ENCODE data around the gene PCDH15.
A peak's percentile ranks its signal among the peaks of the same experiment; 100 is the strongest.

Gene PCDH15

DNA sequence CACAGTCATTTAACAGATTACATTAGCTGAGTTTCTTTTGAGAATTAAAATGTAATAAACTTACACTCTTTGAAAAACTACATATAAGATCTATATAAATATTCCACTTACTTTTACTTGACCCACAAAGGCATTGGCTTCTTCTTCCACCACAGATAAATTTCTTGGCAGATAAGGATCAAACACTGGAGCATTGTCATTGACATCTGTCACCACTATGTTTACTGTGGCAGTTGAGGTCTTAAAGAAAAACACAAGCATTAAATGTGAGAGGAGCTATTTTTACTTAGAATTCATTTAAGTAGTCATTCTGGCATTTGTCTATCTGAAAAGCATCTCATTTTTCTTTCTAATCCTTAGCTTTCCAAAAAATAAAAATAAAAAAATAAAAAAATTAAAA lies 734.4 kb downstream of the PCDH15 start:
- Histone ChIP-seq H2AK5ac (ENCODE audit: low read depth, low read length) (no peak overlapping the region), H3K27ac (replicated peaks; ENCODE audit: low read length) (no peak overlapping the region), H3K4ac (ENCODE audit: low read length) (no peak overlapping the region), H3K36me3 (replicated peaks in 1 of 2; ENCODE audit: control insufficient read depth in 2 of 2, insufficient read depth in 2 of 2, low read length in 2 of 2) (no peaks in the 10 kb centered on the region), H3K14ac (ENCODE audit: low read length) (no peak overlapping the region), H3K79me1 (ENCODE audit: low read depth, low read length) (no peaks in the 10 kb centered on the region), H3K4me3 (ENCODE audit: low read length in 2 of 2) (no peak overlapping the region), H2BK12ac (ENCODE audit: low read length) (no peak overlapping the region), H3K23ac (ENCODE audit: low read depth, low read length, poor library complexity) (no peak overlapping the region), H2BK15ac (ENCODE audit: low read length) (no peak overlapping the region), H2BK120ac (ENCODE audit: low read depth, low read length) (no peak overlapping the region), H4K91ac (ENCODE audit: low read depth, low read length, poor library complexity) (no peak overlapping the region), H3K27me3 (ENCODE audit: control insufficient read depth in 3 of 3, insufficient read depth in 3 of 3, low read depth in 1 of 3, low read length in 3 of 3) (no peaks in the 10 kb centered on the region), H4K8ac (ENCODE audit: low read depth, low read length) (no peak overlapping the region), H2AFZ (ENCODE audit: low read length) (no peak overlapping the region), H2BK5ac (ENCODE audit: low read length) (no peak overlapping the region), H3K18ac (ENCODE audit: low read length) (no peak overlapping the region), H3K9me3 (replicated peaks in 1 of 2; ENCODE audit: control insufficient read depth in 2 of 2, insufficient read depth in 1 of 2, low read depth in 1 of 2, low read length in 2 of 2) (no peaks in the 10 kb centered on the region), H3K4me2 (ENCODE audit: insufficient read depth, low read length, poor library complexity, severe bottlenecking) (no peak overlapping the region), H3K9ac (ENCODE audit: low read depth, low read length, poor library complexity) (no peak overlapping the region), H3K4me1 (ENCODE audit: control insufficient read depth in 2 of 2, insufficient read depth in 1 of 2, low read depth in 1 of 2, low read length in 2 of 2) (no peaks in the 10 kb centered on the region)
- DNase-seq (ENCODE audit: low spot score): no peak

- Histone ChIP-seq H3K9me3 (replicated peaks in 1 of 2; ENCODE audit: control insufficient read depth in 2 of 2, insufficient read depth in 1 of 2, low read depth in 1 of 2, low read length in 2 of 2) (no peaks in the 10 kb centered on the region), H3K79me1 (ENCODE audit: low read depth, low read length) (no peaks in the 10 kb centered on the region), H2BK15ac (ENCODE audit: low read length) (no peak overlapping the region)
These were observed 735.9 kb downstream of the PCDH15 start for GRCh38 chr10:54065106-54065505.

GRCh38 chr10:54064215-54064614 lies 736.8 kb downstream of the PCDH15 start:
- no peak overlapping the region for H3K9ac ChIP-seq (ENCODE audit: low read depth, low read length, poor library complexity)
- H3K9me3 ChIP-seq (replicated peaks in 1 of 2; ENCODE audit: control insufficient read depth in 2 of 2, insufficient read depth in 1 of 2, low read depth in 1 of 2, low read length in 2 of 2): no peaks in the 10 kb centered on the region
- H2BK15ac ChIP-seq (ENCODE audit: low read length): no peak overlapping the region
- no peak overlapping the region for H4K8ac ChIP-seq (ENCODE audit: low read depth, low read length)
- H4K91ac ChIP-seq (ENCODE audit: low read depth, low read length, poor library complexity): no peak overlapping the region
- H2AK5ac ChIP-seq (ENCODE audit: low read depth, low read length): no peak overlapping the region
- H3K4ac ChIP-seq (ENCODE audit: low read length): no peak overlapping the region
- DNase-seq (ENCODE audit: low spot score): no peak
- H3K14ac ChIP-seq (ENCODE audit: low read length): peak overlapping the region; percentile 31
- no peaks in the 10 kb centered on the region for H3K36me3 ChIP-seq (replicated peaks in 1 of 2; ENCODE audit: control insufficient read depth in 2 of 2, insufficient read depth in 2 of 2, low read length in 2 of 2)
- WGBS, 2 donors (ENCODE audit: extremely low coverage in 2 of 2, insufficient read length in 2 of 2, insufficient replicate concordance in 1 of 2): no CpG with 5 or more reads among the region's 5 CpGs
- H3K4me2 ChIP-seq (ENCODE audit: insufficient read depth, low read length, poor library complexity, severe bottlenecking): no peak overlapping the region
- no peak overlapping the region for H2BK120ac ChIP-seq (ENCODE audit: low read depth, low read length)
- no peaks in the 10 kb centered on the region for H3K4me1 ChIP-seq (ENCODE audit: control insufficient read depth in 2 of 2, insufficient read depth in 1 of 2, low read depth in 1 of 2, low read length in 2 of 2)
- H3K27me3 ChIP-seq (ENCODE audit: control insufficient read depth in 3 of 3, insufficient read depth in 3 of 3, low read depth in 1 of 3, low read length in 3 of 3): no peaks in the 10 kb centered on the region
- H3K27ac ChIP-seq (replicated peaks; ENCODE audit: low read length): no peak overlapping the region
- H3K23ac ChIP-seq (ENCODE audit: low read depth, low read length, poor library complexity): no peak overlapping the region
- H3K79me1 ChIP-seq (ENCODE audit: low read depth, low read length): no peaks in the 10 kb centered on the region
- H3K18ac ChIP-seq (ENCODE audit: low read length): no peak overlapping the region
- no peak overlapping the region for H2BK12ac ChIP-seq (ENCODE audit: low read length)
- H3K4me3 ChIP-seq (ENCODE audit: low read length in 2 of 2): no peak overlapping the region
- H2BK5ac ChIP-seq (ENCODE audit: low read length): no peak overlapping the region
- peak overlapping the region; percentile 10 for H2AFZ ChIP-seq (ENCODE audit: low read length)

More at GRCh38 chr10:54065106-54065505, 735.9 kb downstream of the PCDH15 start:
- Histone ChIP-seq H3K27me3 (ENCODE audit: control insufficient read depth in 3 of 3, insufficient read depth in 3 of 3, low read depth in 1 of 3, low read length in 3 of 3) (no peaks in the 10 kb centered on the region), H3K23ac (ENCODE audit: low read depth, low read length, poor library complexity) (no peak overlapping the region), H3K18ac (ENCODE audit: low read length) (no peak overlapping the region), H3K4ac (ENCODE audit: low read length) (no peak overlapping the region), H3K4me3 (ENCODE audit: low read length in 2 of 2) (no peak overlapping the region), H3K27ac (replicated peaks; ENCODE audit: low read length) (no peak overlapping the region), H2BK5ac (ENCODE audit: low read length) (no peak overlapping the region), H3K9ac (ENCODE audit: low read depth, low read length, poor library complexity) (no peak overlapping the region), H3K36me3 (replicated peaks in 1 of 2; ENCODE audit: control insufficient read depth in 2 of 2, insufficient read depth in 2 of 2, low read length in 2 of 2) (no peaks in the 10 kb centered on the region), H2AFZ (ENCODE audit: low read length) (no peak overlapping the region), H2BK12ac (ENCODE audit: low read length) (no peak overlapping the region), H2AK5ac (ENCODE audit: low read depth, low read length) (no peak overlapping the region), H2BK120ac (ENCODE audit: low read depth, low read length) (no peak overlapping the region), H4K91ac (ENCODE audit: low read depth, low read length, poor library complexity) (no peak overlapping the region), H3K4me2 (ENCODE audit: insufficient read depth, low read length, poor library complexity, severe bottlenecking) (no peak overlapping the region), H3K4me1 (ENCODE audit: control insufficient read depth in 2 of 2, insufficient read depth in 1 of 2, low read depth in 1 of 2, low read length in 2 of 2) (no peaks in the 10 kb centered on the region), H4K8ac (ENCODE audit: low read depth, low read length) (no peak overlapping the region), H3K14ac (ENCODE audit: low read length) (no peak overlapping the region)
- no peak for DNase-seq (ENCODE audit: low spot score)

DNA sequence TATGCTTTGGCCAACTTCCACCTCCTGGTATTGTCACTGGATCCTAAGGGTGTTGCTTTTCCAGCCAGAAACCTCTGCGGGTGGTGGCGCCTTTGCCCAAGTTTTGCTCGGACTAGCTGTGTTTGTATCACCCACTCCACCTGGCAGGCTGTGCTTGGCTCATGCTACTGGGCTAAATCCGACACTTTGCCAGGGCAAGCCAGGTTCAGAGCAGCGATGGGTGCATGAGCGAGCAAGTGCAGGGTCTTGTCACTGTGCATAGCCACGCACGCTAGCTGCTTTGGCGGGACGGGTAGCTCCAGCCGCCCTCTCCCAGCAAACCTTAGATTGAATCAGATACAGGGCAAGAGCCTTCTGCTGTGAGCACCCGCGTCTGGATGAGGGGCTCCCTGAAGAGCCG lies 737.5 kb downstream of the PCDH15 start:
- Histone ChIP-seq H3K27ac (replicated peaks; ENCODE audit: low read length) (no peak overlapping the region), H3K79me1 (ENCODE audit: low read depth, low read length) (no peaks in the 10 kb centered on the region), H3K18ac (ENCODE audit: low read length) (no peak overlapping the region), H3K36me3 (replicated peaks in 1 of 2; ENCODE audit: control insufficient read depth in 2 of 2, insufficient read depth in 2 of 2, low read length in 2 of 2) (no peaks in the 10 kb centered on the region), H4K91ac (ENCODE audit: low read depth, low read length, poor library complexity) (no peak overlapping the region), H2AK5ac (ENCODE audit: low read depth, low read length) (no peak overlapping the region), H2BK120ac (ENCODE audit: low read depth, low read length) (no peak overlapping the region), H3K4me2 (ENCODE audit: insufficient read depth, low read length, poor library complexity, severe bottlenecking) (no peak overlapping the region), H3K23ac (ENCODE audit: low read depth, low read length, poor library complexity) (no peak overlapping the region), H3K4ac (ENCODE audit: low read length) (no peak overlapping the region), H2AFZ (ENCODE audit: low read length) (peak overlapping the region; percentile 10), H3K9ac (ENCODE audit: low read depth, low read length, poor library complexity) (no peak overlapping the region), H3K4me3 (ENCODE audit: low read length in 2 of 2) (no peak overlapping the region), H2BK12ac (ENCODE audit: low read length) (no peak overlapping the region), H2BK15ac (ENCODE audit: low read length) (no peak overlapping the region), H3K27me3 (ENCODE audit: control insufficient read depth in 3 of 3, insufficient read depth in 3 of 3, low read depth in 1 of 3, low read length in 3 of 3) (no peaks in the 10 kb centered on the region), H3K14ac (ENCODE audit: low read length) (no peak overlapping the region), H3K4me1 (ENCODE audit: control insufficient read depth in 2 of 2, insufficient read depth in 1 of 2, low read depth in 1 of 2, low read length in 2 of 2) (no peaks in the 10 kb centered on the region), H4K8ac (ENCODE audit: low read depth, low read length) (no peak overlapping the region), H3K9me3 (replicated peaks in 1 of 2; ENCODE audit: control insufficient read depth in 2 of 2, insufficient read depth in 1 of 2, low read depth in 1 of 2, low read length in 2 of 2) (no peaks in the 10 kb centered on the region), H2BK5ac (ENCODE audit: low read length) (no peak overlapping the region)
- WGBS, 2 donors (ENCODE audit: extremely low coverage in 2 of 2, insufficient read length in 2 of 2, insufficient replicate concordance in 1 of 2): no CpG with 5 or more reads among the region's 14 CpGs
- no peak for DNase-seq (ENCODE audit: low spot score)

Measured in neuronal stem cell (in vitro differentiated cells).